ENCODE data around the gene SRCAP.

DNA sequence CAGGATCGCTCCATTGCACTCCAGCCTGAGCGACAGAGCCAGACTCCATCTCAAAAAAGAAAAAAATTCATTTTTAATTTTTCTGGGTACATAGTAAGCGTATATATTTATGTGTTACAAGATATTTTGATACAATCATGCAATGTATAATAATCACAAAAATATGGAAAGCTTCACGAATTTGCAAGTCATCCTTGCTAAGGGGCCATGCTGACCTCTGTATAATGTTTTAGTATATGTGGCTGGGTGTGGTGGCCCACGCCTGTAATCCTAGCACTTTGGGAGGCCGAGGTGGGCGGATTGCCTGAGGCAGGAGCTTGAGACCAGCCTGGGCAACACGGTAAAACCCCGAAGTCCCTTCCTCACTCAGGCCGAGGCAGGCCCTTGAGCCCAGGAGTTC lies 23.8 kb upstream of the SRCAP start:
- TF ChIP-seq EZH2 (IDR thresholded peaks at IDR 0.05; ENCODE audit: insufficient read depth, poor library complexity, severe bottlenecking): no peak
- no peak for TF ChIP-seq EZH2phosphoT487 (IDR thresholded peaks at IDR 0.05; ENCODE audit: insufficient read depth, low read depth)
